ENCODE results near the gene ITPKB.

DNA sequence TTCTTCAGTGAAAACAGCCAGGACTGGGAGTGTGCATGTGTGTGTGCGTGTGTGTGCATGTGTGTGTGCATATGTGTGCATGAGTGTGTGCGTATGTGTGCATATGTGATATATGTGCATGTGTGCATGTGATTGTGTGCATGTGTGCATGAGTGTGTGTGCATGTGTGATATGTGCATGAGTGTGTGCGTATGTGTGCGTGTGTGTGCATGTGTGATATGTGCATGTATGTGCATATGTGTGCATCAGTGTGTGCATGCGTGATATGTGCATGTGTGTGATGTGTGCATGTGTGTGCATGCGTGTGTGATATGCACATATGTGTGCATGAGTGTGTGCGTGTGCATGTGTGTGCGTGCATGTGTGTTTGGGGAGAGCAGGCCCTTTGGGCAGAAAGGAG is 89.8 kb downstream of the ITPKB start:
- TF ChIP-seq EZH2phosphoT487 (IDR thresholded peaks at IDR 0.05; ENCODE audit: borderline replicate concordance, low read length): no peak
- TF ChIP-seq, protein P1, sequence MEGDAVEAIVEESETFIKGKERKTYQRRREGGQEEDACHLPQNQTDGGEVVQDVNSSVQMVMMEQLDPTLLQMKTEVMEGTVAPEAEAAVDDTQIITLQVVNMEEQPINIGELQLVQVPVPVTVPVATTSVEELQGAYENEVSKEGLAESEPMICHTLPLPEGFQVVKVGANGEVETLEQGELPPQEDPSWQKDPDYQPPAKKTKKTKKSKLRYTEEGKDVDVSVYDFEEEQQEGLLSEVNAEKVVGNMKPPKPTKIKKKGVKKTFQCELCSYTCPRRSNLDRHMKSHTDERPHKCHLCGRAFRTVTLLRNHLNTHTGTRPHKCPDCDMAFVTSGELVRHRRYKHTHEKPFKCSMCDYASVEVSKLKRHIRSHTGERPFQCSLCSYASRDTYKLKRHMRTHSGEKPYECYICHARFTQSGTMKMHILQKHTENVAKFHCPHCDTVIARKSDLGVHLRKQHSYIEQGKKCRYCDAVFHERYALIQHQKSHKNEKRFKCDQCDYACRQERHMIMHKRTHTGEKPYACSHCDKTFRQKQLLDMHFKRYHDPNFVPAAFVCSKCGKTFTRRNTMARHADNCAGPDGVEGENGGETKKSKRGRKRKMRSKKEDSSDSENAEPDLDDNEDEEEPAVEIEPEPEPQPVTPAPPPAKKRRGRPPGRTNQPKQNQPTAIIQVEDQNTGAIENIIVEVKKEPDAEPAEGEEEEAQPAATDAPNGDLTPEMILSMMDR (conservative IDR thresholded peaks at IDR 0.05; ENCODE audit: low read depth, low read length): no peak

All from PC-3 (cell line).